AML-193 (cell line): Measurements from ENCODE around the gene OGFOD1.
A peak's percentile ranks its signal among the peaks of the same experiment; 100 is the strongest.

Experiments
- DNase-seq, 2 experiments: peaks; one replicate each; lab custom pipeline; 2025; lab: John Stamatoyannopoulos, UW

Gene OGFOD1

GRCh38 chr16:56450986-56451752 lies at the start of gene OGFOD1, which contains the start of gene NUDT21:
Gene OGFOD1 (plus strand): TSS chr16:56451554. CDS start chr16:56451613, 59 bp downstream.
Gene NUDT21 (minus strand): TSS chr16:56451332. CDS start chr16:56451202, 130 bp downstream.
- peak; percentile 98 to 99 for DNase-seq

GRCh38 chr16:56405977-56406672 lies 45.2 kb upstream of the OGFOD1 start:
- no peak for DNase-seq

- no peak for DNase-seq
These were observed 42.8 kb upstream of the OGFOD1 start for GRCh38 chr16:56408379-56409098.

GRCh38 chr16:56409195-56409594 lies 42.2 kb upstream of the OGFOD1 start:
- no peak for DNase-seq

GRCh38 chr16:56411123-56411522 lies 40.2 kb upstream of the OGFOD1 start:
- DNase-seq = no peak

GRCh38 chr16:56411624-56412023 lies 39.7 kb upstream of the OGFOD1 start:
- DNase-seq = no peak

GRCh38 chr16:56413381-56413780 lies 38.0 kb upstream of the OGFOD1 start:
- no peak for DNase-seq

- no peak for DNase-seq
These were observed 37.0 kb upstream of the OGFOD1 start for GRCh38 chr16:56414366-56414765.

- DNase-seq = no peak
These were observed 35.5 kb upstream of the OGFOD1 start for GRCh38 chr16:56415875-56416274.

- no peak for DNase-seq
These were observed 34.2 kb upstream of the OGFOD1 start for GRCh38 chr16:56417138-56417537.

- DNase-seq = no peak
These were observed 31.4 kb upstream of the OGFOD1 start for GRCh38 chr16:56419740-56420548.

- no peak for DNase-seq
These were observed 30.7 kb upstream of the OGFOD1 start for GRCh38 chr16:56420613-56421012.

- no peak for DNase-seq
These were observed 30.0 kb upstream of the OGFOD1 start for GRCh38 chr16:56421313-56421712.

- no peak for DNase-seq
These were observed 29.2 kb upstream of the OGFOD1 start for GRCh38 chr16:56421976-56422669.

- DNase-seq = no peak
These were observed 28.4 kb upstream of the OGFOD1 start for GRCh38 chr16:56422896-56423441.

GRCh38 chr16:56423584-56424403 lies 27.6 kb upstream of the OGFOD1 start:
- DNase-seq = peak; percentile 19 to 28

GRCh38 chr16:56424404-56424764 lies 27.0 kb upstream of the OGFOD1 start:
- DNase-seq = no peak

GRCh38 chr16:56424791-56425438 lies 26.4 kb upstream of the OGFOD1 start:
- no peak for DNase-seq

GRCh38 chr16:56425439-56425832 lies 25.9 kb upstream of the OGFOD1 start, which contains the start of gene AMFR:
Gene AMFR (minus strand): TSS chr16:56425545. CDS start chr16:56425327, 218 bp downstream.
- DNase-seq = peak; percentile 67 to 68
